Omental fat pad (tissue), 4 donors: Measurements from ENCODE around the gene CLCF1. TPM values are rescaled to one million over a fixed set of nuclear protein-coding genes. Genes with fewer than 3 reads are reported as not detected.
A peak's percentile ranks its signal among the peaks of the same experiment; 100 is the strongest.

Experiments used
- ATAC-seq: fragments of 150-250 bp; one replicate; pipeline ENCODE4 v1.9.1; 2016; ENCODE audit warnings: mild to moderate bottlenecking, moderate library complexity; ENCODE audit not compliant: low FRiP score
- DNase-seq: peaks from one replicate; pipeline ENCODE4 v3.0.0-alpha.2; 2019; ENCODE audit warnings: low spot score
- small RNA-seq: library from RNA; depleted of rRNA; stranded (forward); fragments of <200 nt; gene quantifications from one replicate; pipeline ENCODE3, GENCODE V24; 2016
- total RNA-seq, 4 donors: library from RNA; depleted of rRNA; stranded (reverse); fragments of >200 nt; gene quantifications; one replicate each; pipeline ENCODE4 v1.1.0, GENCODE V29; 2016
- TF ChIP-seq, protein P1 (sequence below), 3 donors: fragments of 450-650 bp; IDR thresholded peaks; one replicate each; pipeline ENCODE4 v1.5.1; 2016 to 2017; ENCODE audit warnings: antibody characterized with exemption in 3 of 3, mild to moderate bottlenecking in 3 of 3, moderate library complexity in 2 of 3

CLCF1 gene
- total RNA-seq, 4 donors from 2014 or later, result 4.1 to 51.4 (median 25.1) TPM

DNA sequence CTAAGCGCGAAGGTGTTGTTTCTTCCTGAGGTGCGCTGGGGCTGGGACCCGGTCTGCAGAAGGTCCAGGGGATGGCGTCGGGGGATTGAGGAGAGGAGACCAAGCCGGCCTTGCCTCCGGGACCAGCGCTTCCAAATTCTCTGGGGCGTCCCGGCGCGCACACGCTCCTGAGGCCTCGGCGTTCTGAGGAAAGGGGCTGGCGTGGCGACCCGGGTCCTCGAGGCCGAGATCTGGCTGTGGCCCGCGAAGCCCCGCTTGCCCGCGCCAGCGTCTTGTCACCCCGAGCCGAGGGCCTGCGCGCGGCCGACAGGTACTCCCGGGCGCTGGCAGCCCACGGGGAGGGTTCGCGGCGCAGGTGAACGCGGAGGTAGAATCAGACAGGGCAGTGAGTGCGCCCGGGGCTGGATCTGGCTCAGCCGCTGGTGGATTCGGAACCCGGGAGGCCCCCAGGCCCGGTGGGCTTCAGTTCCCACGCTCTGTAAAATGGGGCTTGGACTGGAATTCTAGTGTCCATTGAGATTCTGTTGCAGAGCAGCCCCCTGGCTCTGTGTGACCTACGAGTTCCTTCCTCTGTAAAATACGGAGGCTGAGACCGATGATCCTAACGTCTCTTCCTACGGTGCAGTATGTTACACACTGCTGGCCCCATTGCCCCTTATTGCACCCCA is 55.4 kb downstream of the CLCF1 start:
- ATAC-seq (peak; percentile 30), DNase-seq (no peak)

DNA sequence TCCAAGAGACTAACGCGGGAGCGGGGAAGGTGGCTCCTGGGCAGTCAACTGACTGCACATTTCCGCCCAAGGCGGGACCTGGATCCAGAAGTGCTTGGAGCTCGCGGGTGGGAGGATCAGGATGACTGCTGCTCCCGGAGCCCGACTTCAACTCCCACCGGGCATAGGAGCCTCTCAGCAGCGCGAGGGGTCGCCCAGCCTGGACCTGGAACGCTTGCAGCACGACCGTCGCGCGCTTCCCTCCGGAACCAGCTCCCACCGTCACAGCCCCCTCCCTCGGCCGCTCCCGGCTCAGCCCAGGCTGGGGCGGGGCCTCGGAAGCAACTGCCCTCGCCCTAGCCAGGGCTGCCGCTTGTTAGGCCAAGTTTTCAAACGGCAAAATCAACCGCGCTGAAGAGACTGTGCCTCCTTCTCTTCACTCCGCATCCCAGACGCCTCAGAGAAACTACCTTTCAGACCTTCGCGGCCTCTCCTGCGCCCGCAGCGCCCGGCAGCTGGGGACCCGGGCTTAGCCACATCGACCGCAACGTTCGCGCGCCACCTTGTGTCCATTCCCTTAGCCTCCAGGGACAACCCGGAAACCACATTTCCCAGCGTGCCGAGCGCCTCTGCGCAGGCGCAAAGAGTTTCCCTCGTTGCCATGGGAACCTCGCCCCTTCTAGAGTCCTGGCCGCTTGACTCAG is 56.1 kb downstream of the CLCF1 start:
- ATAC-seq (peak; percentile 88), DNase-seq (peak; percentile 96)
- TF ChIP-seq, protein P1, sequence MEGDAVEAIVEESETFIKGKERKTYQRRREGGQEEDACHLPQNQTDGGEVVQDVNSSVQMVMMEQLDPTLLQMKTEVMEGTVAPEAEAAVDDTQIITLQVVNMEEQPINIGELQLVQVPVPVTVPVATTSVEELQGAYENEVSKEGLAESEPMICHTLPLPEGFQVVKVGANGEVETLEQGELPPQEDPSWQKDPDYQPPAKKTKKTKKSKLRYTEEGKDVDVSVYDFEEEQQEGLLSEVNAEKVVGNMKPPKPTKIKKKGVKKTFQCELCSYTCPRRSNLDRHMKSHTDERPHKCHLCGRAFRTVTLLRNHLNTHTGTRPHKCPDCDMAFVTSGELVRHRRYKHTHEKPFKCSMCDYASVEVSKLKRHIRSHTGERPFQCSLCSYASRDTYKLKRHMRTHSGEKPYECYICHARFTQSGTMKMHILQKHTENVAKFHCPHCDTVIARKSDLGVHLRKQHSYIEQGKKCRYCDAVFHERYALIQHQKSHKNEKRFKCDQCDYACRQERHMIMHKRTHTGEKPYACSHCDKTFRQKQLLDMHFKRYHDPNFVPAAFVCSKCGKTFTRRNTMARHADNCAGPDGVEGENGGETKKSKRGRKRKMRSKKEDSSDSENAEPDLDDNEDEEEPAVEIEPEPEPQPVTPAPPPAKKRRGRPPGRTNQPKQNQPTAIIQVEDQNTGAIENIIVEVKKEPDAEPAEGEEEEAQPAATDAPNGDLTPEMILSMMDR (IDR thresholded peaks at IDR 0.05), result peak in 2 of 3 donors; percentile 79 to 92

More for the DNA sequence above, 55.4 kb downstream of the CLCF1 start:
- TF ChIP-seq, protein P1 (IDR thresholded peaks at IDR 0.05), result no peak

DNA sequence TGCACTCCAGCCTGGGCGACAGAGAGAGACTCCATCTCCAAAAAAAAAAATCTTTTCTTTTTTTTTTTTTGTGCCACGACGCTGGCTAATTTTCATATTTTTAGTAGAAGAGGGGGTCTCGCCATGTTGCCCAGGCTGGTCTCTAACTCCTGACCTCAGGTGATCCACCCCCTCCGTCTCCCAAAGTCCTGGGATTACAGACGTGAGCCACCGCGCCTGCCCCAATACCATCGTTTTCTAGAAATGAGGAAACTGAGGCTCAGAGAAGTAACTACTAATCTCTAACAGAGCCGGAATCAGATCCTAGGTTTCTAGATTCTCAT is 56.6 kb downstream of the CLCF1 start:
- DNase-seq (no peak), ATAC-seq (no peak)
- TF ChIP-seq, protein P1 (IDR thresholded peaks at IDR 0.05), result no peak

DNA sequence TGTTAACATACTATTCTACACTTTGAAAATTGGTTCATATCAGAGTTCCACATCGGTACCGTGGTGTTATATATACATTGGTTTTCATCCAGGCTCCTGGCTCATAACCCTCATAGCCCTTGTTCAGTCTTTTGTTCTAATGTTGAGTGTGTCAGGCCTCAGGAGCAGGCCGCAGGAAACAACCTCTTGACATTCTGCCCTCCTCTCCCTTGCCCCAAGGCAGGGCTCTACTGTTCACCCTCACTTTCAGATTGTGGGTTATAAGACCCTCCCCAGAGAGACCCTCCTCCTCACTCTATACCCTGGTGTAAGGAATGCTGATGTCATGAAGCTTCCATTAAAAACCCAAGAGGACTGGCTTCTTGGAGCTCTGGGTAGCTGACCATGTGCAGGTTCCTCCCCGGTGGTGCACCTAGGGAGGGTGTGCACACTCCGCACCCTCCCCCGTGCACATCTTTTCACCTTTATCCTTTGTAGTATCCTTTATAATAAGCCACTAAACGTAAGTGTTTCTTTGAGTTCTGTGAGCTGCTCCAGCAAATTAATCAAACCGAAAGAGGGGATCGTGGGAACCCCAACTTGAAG is 58.0 kb downstream of the CLCF1 start:
- ATAC-seq, result no peak
- DNase-seq, result no peak
- TF ChIP-seq, protein P1 (IDR thresholded peaks at IDR 0.05), result no peak

DNA sequence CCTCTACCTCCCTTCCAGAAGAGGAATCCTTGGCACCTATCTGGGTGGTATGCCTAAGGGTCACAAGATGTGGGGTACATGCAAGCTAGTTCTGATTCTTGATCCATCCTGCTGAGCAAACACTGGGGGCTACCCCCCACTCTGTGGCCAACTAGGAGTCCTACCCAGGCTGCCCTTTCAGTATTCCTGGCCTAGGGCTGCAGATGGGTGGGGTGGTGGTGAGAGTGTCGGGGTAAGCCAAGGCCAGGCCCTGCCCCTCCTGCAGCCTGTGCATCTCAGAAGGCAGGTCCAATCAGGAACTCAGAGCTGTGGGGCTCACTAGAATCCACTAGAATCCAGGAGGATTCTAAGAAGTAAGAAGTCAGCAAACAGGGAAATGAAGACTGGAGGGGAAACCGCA is 59.2 kb downstream of the CLCF1 start:
- TF ChIP-seq, protein P1 (IDR thresholded peaks at IDR 0.05), result no peak
- ATAC-seq (no peak), DNase-seq (no peak)

Small RNA genes lying within 50 kb of the gene (small RNA-seq; reads per million reads assigned to genes)
- not detected for gene RN7SKP239
- not detected for gene RNU6-1238P

Other genes starting within 250 kb of the CLCF1 start
- 100 to 1,000 TPM in 1 of 4 donors, 10 to 100 TPM in 3; 42.6 to 106 (median 50.7) TPM for gene GRK2, start 107.1 kb downstream of the CLCF1 start, total RNA-seq
- 10 to 100 TPM; 18.6 to 78.2 (median 28.6) TPM for gene ANKRD13D, start 84.3 kb downstream of the CLCF1 start, total RNA-seq
- gene SSH3, start 70.1 kb downstream of the CLCF1 start, total RNA-seq, result 10 to 100 TPM; 22.6 to 44.6 (median 28.3) TPM
- gene POLD4, start 20.1 kb downstream of the CLCF1 start, total RNA-seq, result 100 to 1,000 TPM in 1 of 4 donors, 10 to 100 TPM in 3; 67.5 to 141 (median 81.9) TPM
- 10 to 100 TPM in 2 of 4 donors, 1 to 10 TPM in 2; 5.5 to 18.0 (median 10.4) TPM for gene RAD9A, start 18.4 kb upstream of the CLCF1 start, total RNA-seq
- gene PPP1CA, start 28.3 kb upstream of the CLCF1 start, total RNA-seq, result 100 to 1,000 TPM in 2 of 4 donors, 10 to 100 TPM in 2; 91.9 to 110 (median 97.6) TPM
- 1 to 10 TPM; 1.6 to 7.1 (median 3.4) TPM for gene TBC1D10C, start 30.5 kb upstream of the CLCF1 start, total RNA-seq
- 10 to 100 TPM in 1 of 4 donors, 1 to 10 TPM in 2, under 1 TPM in 1; 0.47 to 42.6 (median 7.5) TPM for gene CARNS1, start 42.1 kb upstream of the CLCF1 start, total RNA-seq
- 10 to 100 TPM; 27.4 to 45.0 (median 30.7) TPM for gene RPS6KB2, start 54.9 kb upstream of the CLCF1 start, total RNA-seq
- gene PTPRCAP, start 64.1 kb upstream of the CLCF1 start, total RNA-seq, result 1 to 10 TPM; 5.5 to 6.7 (median 6.3) TPM
- gene CORO1B, start 69.9 kb upstream of the CLCF1 start, total RNA-seq, result 10 to 100 TPM; 55.9 to 70.9 (median 63.9) TPM
- not detected for gene GPR152, start 79.1 kb upstream of the CLCF1 start, total RNA-seq
- 1 to 10 TPM in 3 of 4 donors, under 1 TPM in 1; 0.65 to 4.6 (median 3.0) TPM for gene CABP4, start 81.8 kb upstream of the CLCF1 start, total RNA-seq
- gene TMEM134, start 95.7 kb upstream of the CLCF1 start, total RNA-seq, result 10 to 100 TPM; 33.6 to 56.6 (median 44.0) TPM
- gene AIP, start 109.4 kb upstream of the CLCF1 start, total RNA-seq, result 10 to 100 TPM; 51.2 to 67.5 (median 62.1) TPM
- gene PITPNM1, start 131.8 kb upstream of the CLCF1 start, total RNA-seq, result 10 to 100 TPM; 15.0 to 58.2 (median 26.6) TPM
- 10 to 100 TPM; 23.5 to 50.5 (median 34.7) TPM for gene CDK2AP2, start 134.6 kb upstream of the CLCF1 start, total RNA-seq
- not detected for gene CABP2, start 149.8 kb upstream of the CLCF1 start, total RNA-seq
- gene GSTP1, start 210.2 kb upstream of the CLCF1 start, total RNA-seq, result 100 to 1,000 TPM; 435 to 948 (median 670) TPM
- 100 to 1,000 TPM; 143 to 233 (median 165) TPM for gene NDUFV1, start 233.3 kb upstream of the CLCF1 start, total RNA-seq